Endothelial cell of umbilical vein (primary cell): Measurements from ENCODE around the gene APOBEC2. TPM values are rescaled to one million over a fixed set of nuclear protein-coding genes. Genes with fewer than 3 reads are reported as not detected.
"Not testable (repeated sequence)": the region's sequence is repeated elsewhere in the genome, so short reads cannot be mapped to it uniquely, and the experiment has no call there.

Experiments
- BruUV-seq: library from RNA; stranded (reverse); fragments of 400-500 nt; replicated peaks from 2 replicates; lab custom pipeline; 2021; lab: Mats Ljungman, UMichigan
- CTCF ChIA-PET: fragments of 300-600, 350-600 bp; sonication (Branson Sonifier 250); formaldehyde crosslinking; loops from one replicate; lab custom pipeline; 2021; ENCODE audit warnings: antibody characterized with exemption, inconsistent platforms; lab: Charles Lee
- POLR2A ChIA-PET: fragments of 300-600, 350-600 bp; sonication (Branson Sonifier 250); formaldehyde crosslinking; loops from one replicate; lab custom pipeline; 2021; ENCODE audit warnings: antibody characterized with exemption, inconsistent platforms; lab: Charles Lee
- DNase-seq: peaks from one replicate; pipeline ENCODE4 v3.0.0-alpha.2; 2011; ENCODE audit warnings: low read depth, low spot score
- FAIRE-seq: peaks from 2 replicates; lab custom pipeline; 2011; peaks lifted over from hg19 to GRCh38; lab: Jason Lieb, UNC
- H2AFZ ChIP-seq: 2 replicates; pipeline ENCODE4 v1.6.0; 2012; ENCODE audit warnings: low read depth, low read length, control low read depth, inconsistent platforms
- H3K27ac ChIP-seq: 2 replicates; pipeline ENCODE4 v1.5.1; 2011; ENCODE audit warnings: low read depth, mild to moderate bottlenecking, control low read depth, low read length, moderate library complexity; ENCODE audit not compliant: insufficient read depth
- H3K27me3 ChIP-seq, 2 experiments: 2 replicates each; pipeline versions ENCODE4 v1.6.0 to v1.6.1; 2011; ENCODE audit warnings: low read length in 2 of 2, mixed read lengths in 1 of 2; ENCODE audit not compliant: control insufficient read depth in 2 of 2, insufficient read depth in 2 of 2
- H3K36me3 ChIP-seq, 2 experiments: 2 replicates in 1 of 2; 3 replicates in 1 of 2; pipeline ENCODE4 v1.5.1; 2011; ENCODE audit warnings: low read length in 2 of 2, mild to moderate bottlenecking in 1 of 2, moderate library complexity in 1 of 2; ENCODE audit not compliant: control insufficient read depth in 2 of 2, insufficient read depth in 2 of 2; ENCODE audit errors: extremely low read depth in 1 of 2
- H3K4me1 ChIP-seq: 3 replicates; pipeline ENCODE4 v1.5.1; 2011; ENCODE audit warnings: mild to moderate bottlenecking, low read length; ENCODE audit not compliant: control insufficient read depth, insufficient read depth; ENCODE audit errors: extremely low read depth
- H3K4me2 ChIP-seq: 2 replicates; pipeline ENCODE4 v1.6.1; 2011; ENCODE audit warnings: low read length, control low read depth, mixed read lengths; ENCODE audit not compliant: insufficient read depth
- H3K4me3 ChIP-seq, 3 experiments: fragments of 200-600 bp in 1 of 3; sonication (generic), shearing (Covaris generic) in 1 of 3; replicated peaks in 1 of 3; 2 replicates each; pipeline ENCODE4 v1.5.1; 2011 to 2016; ENCODE audit warnings: control low read depth in 3 of 3, low read length in 3 of 3, mild to moderate bottlenecking in 2 of 3, inconsistent platforms in 1 of 3, low read depth in 1 of 3, moderate library complexity in 1 of 3; ENCODE audit not compliant: insufficient read depth in 1 of 3
- H3K79me2 ChIP-seq: 2 replicates; pipeline ENCODE4 v1.6.0; 2012; ENCODE audit warnings: low read length, inconsistent platforms; ENCODE audit not compliant: control insufficient read depth, insufficient read depth
- H3K9ac ChIP-seq: replicated peaks from 2 replicates; pipeline ENCODE3; 2011; ENCODE audit warnings: low read length, control low read depth; ENCODE audit not compliant: insufficient read depth; ENCODE audit errors: extremely low read depth
- H3K9me1 ChIP-seq: replicated peaks from 3 replicates; pipeline ENCODE4 v1.6.0; 2011; ENCODE audit warnings: mild to moderate bottlenecking, low read length; ENCODE audit not compliant: control insufficient read depth, insufficient read depth; ENCODE audit errors: extremely low read depth
- H3K9me3 ChIP-seq: replicated peaks from 2 replicates; pipeline ENCODE4 v1.5.1; 2012; ENCODE audit warnings: low read length, inconsistent platforms; ENCODE audit not compliant: control insufficient read depth, insufficient read depth
- H4K20me1 ChIP-seq: replicated peaks from 2 replicates; pipeline ENCODE3; 2011; ENCODE audit warnings: mild to moderate bottlenecking, low read length; ENCODE audit not compliant: control insufficient read depth, insufficient read depth; ENCODE audit errors: extremely low read depth
- GATA2 ChIP-seq: IDR thresholded peaks from 2 replicates; pipeline ENCODE4 v1.7.0; 2011; ENCODE audit warnings: low read depth, mild to moderate bottlenecking, moderate library complexity, mixed read lengths, low read length; ENCODE audit not compliant: insufficient read length, insufficient read depth
- POLR2AphosphoS5 ChIP-seq: IDR thresholded peaks from 2 replicates; pipeline ENCODE4 v1.6.1; 2012; ENCODE audit warnings: low read depth, mild to moderate bottlenecking, control low read depth, low read length, moderate library complexity; ENCODE audit not compliant: insufficient read depth
- dilution Hi-C: fragments of 300-500 bp; cut with MboI; formaldehyde crosslinking; loops from one replicate; pipeline ENCODE4 v1.15.0; 2019; ENCODE audit warnings: low sequenced_read_pairs; ENCODE audit not compliant: extremely low pct_ligation_motif_present
- intact Hi-C: fragments of 100-400 bp; cut with micrococcal nuclease; formaldehyde crosslinking; loops from one replicate; pipeline ENCODE4 v1.10.0; 2022
- polyA plus RNA-seq, 4 experiments: library from polyadenylated mRNA; depleted of rRNA in 3 of 4; stranded (reverse) in 3 of 4; unstranded in 1 of 4; fragments of >200 nt; gene quantifications; 2 replicates each; pipeline versions ENCODE4 v1.2.1 to v1.2.3, GENCODE V29; 2011 to 2012; ENCODE audit warnings: missing spikeins in 1 of 4
- total RNA-seq: library from RNA; stranded (reverse); gene quantifications from 2 replicates; pipeline ENCODE4 v1.2.3, GENCODE V29; 2021

Gene APOBEC2
- total and polyA plus RNA-seq, 2 donors (not counting 3 experiments of a cell fraction or from before 2014, with no cell fraction given): not detected

- H3K9ac ChIP-seq: no peak overlapping the region
- ChIA-PET POLR2A (no interaction called here), CTCF (interaction anchor here (1.3 kb wide), 1 partner anchor 10 kb away, joined by 3 read pairs; no protein-coding TSS in a partner anchor)
- no peak overlapping the region for H2AFZ ChIP-seq
- DNase-seq: no peak
- H4K20me1 ChIP-seq: no peaks in the 10 kb centered on the region
- peaks cover 3 to 5% of the 10 kb centered on the region in 2 experiments for H3K27me3 ChIP-seq
- dilution Hi-C loops: no loop called here
- H3K79me2 ChIP-seq: no peaks in the 10 kb centered on the region
- TF ChIP-seq GATA2 (no peak), POLR2AphosphoS5 (no peak)
- H3K27ac ChIP-seq: no peak overlapping the region
- H3K9me1 ChIP-seq: no peaks in the 10 kb centered on the region
- no TSS peak for BruUV-seq
- intact Hi-C loops: no loop called here
- no peak for FAIRE-seq
- no peaks in the 10 kb centered on the region for H3K9me3 ChIP-seq
- H3K4me1 ChIP-seq: no peaks in the 10 kb centered on the region
- H3K4me2 ChIP-seq: no peak overlapping the region
- H3K36me3 ChIP-seq: no peaks in the 10 kb centered on the region
- no peak overlapping the region for H3K4me3 ChIP-seq
Observed at GRCh38 chr6:41014780-41015179, 38.2 kb upstream of the APOBEC2 start.

- H2AFZ ChIP-seq, H3K9ac ChIP-seq, DNase-seq, H3K9me3 ChIP-seq, H4K20me1 ChIP-seq, BruUV-seq, H3K4me1 ChIP-seq, H3K27me3 ChIP-seq, H3K27ac ChIP-seq, CTCF ChIA-PET, FAIRE-seq, H3K4me3 ChIP-seq, POLR2A ChIA-PET, H3K36me3 ChIP-seq, intact Hi-C loops, H3K79me2 ChIP-seq, dilution Hi-C loops, H3K9me1 ChIP-seq, H3K4me2 ChIP-seq: not testable (repeated sequence)
Observed at GRCh38 chr6:41015860-41016259, 37.1 kb upstream of the APOBEC2 start.
